GM23338 (cell line): Measurements from ENCODE around the gene CERS1.

Source experiments
- CREB1 ChIP-seq: fragments of 250-450 bp; sonication (Bioruptor Pico); IDR thresholded peaks from 2 replicates; pipeline ENCODE4 v1.5.0; 2020; ENCODE audit warnings: low read depth, mild to moderate bottlenecking, moderate library complexity
- CTCF ChIP-seq, 2 experiments: fragments of 200-600 bp in 1 of 2; sonication (generic) in 1 of 2; conservative IDR thresholded peaks; 2 replicates each; pipeline versions ENCODE4 v1.5.1 to v1.6.1; 2016 to 2017; ENCODE audit warnings: antibody characterized with exemption in 2 of 2, low read depth in 2 of 2, mild to moderate bottlenecking in 2 of 2, moderate library complexity in 1 of 2
- ETS1 ChIP-seq: IDR thresholded peaks from 2 replicates; pipeline ENCODE4 v1.6.1; 2016; ENCODE audit warnings: antibody characterized with exemption
- EZH2 ChIP-seq: fragments of 200-600 bp; sonication (generic); IDR thresholded peaks from one replicate; pipeline ENCODE4 v1.8.0; 2017; ENCODE audit warnings: antibody characterized with exemption, mild to moderate bottlenecking, low read depth; ENCODE audit not compliant: unreplicated experiment
- EZH2phosphoT487 ChIP-seq: fragments of 200-600 bp; sonication (generic); IDR thresholded peaks from one replicate; pipeline ENCODE4 v1.8.1; 2018; ENCODE audit warnings: antibody characterized with exemption; ENCODE audit not compliant: unreplicated experiment
- JUNB ChIP-seq: IDR thresholded peaks from one replicate; pipeline ENCODE4 v1.6.1; 2016; ENCODE audit warnings: antibody characterized with exemption; ENCODE audit not compliant: unreplicated experiment
- NANOG ChIP-seq: IDR thresholded peaks from 2 replicates; pipeline ENCODE4 v1.6.1; 2016; ENCODE audit warnings: antibody characterized with exemption, borderline replicate concordance
- POLR2AphosphoS5 ChIP-seq: IDR thresholded peaks from 2 replicates; pipeline ENCODE4 v1.6.1; 2016; ENCODE audit warnings: antibody characterized with exemption, low read depth
- REST ChIP-seq: IDR thresholded peaks from one replicate; pipeline ENCODE4 v1.6.1; 2018; ENCODE audit warnings: antibody characterized with exemption; ENCODE audit not compliant: unreplicated experiment
- STAT1 ChIP-seq: IDR thresholded peaks from one replicate; pipeline ENCODE4 v1.6.1; 2016; ENCODE audit warnings: antibody characterized with exemption; ENCODE audit not compliant: unreplicated experiment
- ZNF114 ChIP-seq: fragments of 250-450 bp; sonication (Bioruptor Pico); IDR thresholded peaks from 2 replicates; pipeline ENCODE4 v1.5.0; 2020; ENCODE audit warnings: mild to moderate bottlenecking, moderate library complexity
- ZNF331 ChIP-seq: fragments of 250-450 bp; sonication (Bioruptor Pico); IDR thresholded peaks from 2 replicates; pipeline ENCODE4 v1.5.0; 2020; ENCODE audit warnings: low read depth, mild to moderate bottlenecking, moderate library complexity
- ZNF462 ChIP-seq: fragments of 250-450 bp; sonication (Bioruptor Pico); IDR thresholded peaks from 2 replicates; pipeline ENCODE4 v1.5.0; 2020; ENCODE audit warnings: mild to moderate bottlenecking, moderate library complexity

GRCh38 chr19:18943465-18943864, 47.5 kb upstream of the CERS1 start:
- TF ChIP-seq CTCF (conservative IDR thresholded peaks at IDR 0.05; ENCODE audit: low read depth in 2 of 2) (no peak), EZH2phosphoT487 (no peak), EZH2 (no peak), CREB1 (CRISPR knock-in tag) (no peak), STAT1 (no peak), REST (no peak), ETS1 (no peak), POLR2AphosphoS5 (no peak), NANOG (no peak), JUNB (no peak), ZNF114 (CRISPR knock-in tag) (no peak), ZNF331 (CRISPR knock-in tag) (no peak), ZNF462 (CRISPR knock-in tag) (no peak)
